CD4-positive, alpha-beta memory T cell (primary cell): ENCODE data around the gene APBA2. TPM values are rescaled to one million over a fixed set of nuclear protein-coding genes. Genes with fewer than 3 reads are reported as not detected.
A peak's percentile ranks its signal among the peaks of the same experiment; 100 is the strongest.

ENCODE experiments used
- CTCF ChIA-PET: fragments of 350-600 bp; sonication (Branson Sonifier 250); formaldehyde crosslinking; loops from one replicate; lab custom pipeline; 2021; ENCODE audit warnings: inconsistent platforms; ENCODE audit not compliant: partially characterized antibody; lab: Charles Lee
- POLR2A ChIA-PET: fragments of 350-600 bp; sonication (Branson Sonifier 250); formaldehyde crosslinking; loops from one replicate; lab custom pipeline; 2021; ENCODE audit not compliant: partially characterized antibody; lab: Charles Lee
- DNase-seq, 5 donors: peaks; one replicate each; pipeline versions ENCODE4 v3.0.0 to v3.0.0-alpha.2; 2020 to 2022; ENCODE audit warnings: mixed read lengths in 1 of 5
- H3K27ac ChIP-seq: one replicate; pipeline ENCODE4 v1.7.0; 2013; ENCODE audit warnings: low read depth, low read length
- H3K27me3 ChIP-seq: 2 replicates; pipeline ENCODE4 v1.7.0; 2013; ENCODE audit warnings: mild to moderate bottlenecking, low read length, moderate library complexity; ENCODE audit not compliant: insufficient read depth
- H3K36me3 ChIP-seq: 2 replicates; pipeline ENCODE4 v1.7.0; 2013; ENCODE audit warnings: mild to moderate bottlenecking, low read length, moderate library complexity; ENCODE audit not compliant: insufficient read depth
- H3K4me1 ChIP-seq: 2 replicates; pipeline ENCODE4 v1.7.0; 2013; ENCODE audit warnings: mild to moderate bottlenecking, low read length, moderate library complexity; ENCODE audit not compliant: insufficient read depth
- H3K4me3 ChIP-seq, 2 donors: one replicate each; pipeline ENCODE4 v1.7.0; 2013; ENCODE audit warnings: low read length in 2 of 2, mild to moderate bottlenecking in 1 of 2
- H3K9me3 ChIP-seq, 2 donors: one replicate each; pipeline ENCODE4 v1.7.0; 2013; ENCODE audit warnings: low read length in 2 of 2, control low read depth in 1 of 2; ENCODE audit not compliant: control insufficient read depth in 1 of 2
- H3K27ac Mint-ChIP-seq, 7 donors: one replicate each; pipeline ENCODE4 v1.8.0; 2020 to 2021; ENCODE audit warnings: mixed read lengths in 7 of 7, mild to moderate bottlenecking in 6 of 7, inconsistent platforms in 3 of 7, moderate library complexity in 3 of 7
- H3K27me3 Mint-ChIP-seq, 2 donors: one replicate each; pipeline ENCODE4 v1.8.0; 2020 to 2021; ENCODE audit warnings: mixed read lengths in 2 of 2
- H3K36me3 Mint-ChIP-seq, 2 donors: one replicate each; pipeline ENCODE4 v1.8.0; 2020 to 2021; ENCODE audit warnings: mixed read lengths in 2 of 2, inconsistent platforms in 1 of 2, mild to moderate bottlenecking in 1 of 2
- H3K4me1 Mint-ChIP-seq, 4 donors: one replicate each; pipeline ENCODE4 v1.8.0; 2020 to 2021; ENCODE audit warnings: mixed read lengths in 4 of 4, mild to moderate bottlenecking in 1 of 4
- H3K4me3 Mint-ChIP-seq, 8 donors: one replicate each; pipeline ENCODE4 v1.8.0; 2020 to 2021; ENCODE audit warnings: mixed read lengths in 8 of 8, mild to moderate bottlenecking in 7 of 8, moderate library complexity in 6 of 8, inconsistent platforms in 3 of 8
- H3K9me3 Mint-ChIP-seq, 8 donors: one replicate each; pipeline ENCODE4 v1.8.0; 2020 to 2021; ENCODE audit warnings: mixed read lengths in 8 of 8, mild to moderate bottlenecking in 5 of 8, inconsistent platforms in 3 of 8, moderate library complexity in 1 of 8
- intact Hi-C: fragments of 100-400 bp; cut with micrococcal nuclease; formaldehyde crosslinking; loops from one replicate; pipeline ENCODE4 v1.15.1; 2023
- polyA plus RNA-seq, 2 donors: library from polyadenylated mRNA; unstranded; fragments of 300-500 nt; fragmentation: Illumina TruSeq; gene quantifications; one replicate each; pipeline ENCODE4 v1.2.3, GENCODE V29; 2021
- total RNA-seq, 2 experiments: library from RNA; stranded (reverse); gene quantifications; one replicate each; pipeline ENCODE4 v1.2.3, GENCODE V29; 2021

Gene APBA2
- total and polyA plus RNA-seq, 4 experiments from 2014 or later = 11.1 to 57.3 (median 40.4) TPM

DNA sequence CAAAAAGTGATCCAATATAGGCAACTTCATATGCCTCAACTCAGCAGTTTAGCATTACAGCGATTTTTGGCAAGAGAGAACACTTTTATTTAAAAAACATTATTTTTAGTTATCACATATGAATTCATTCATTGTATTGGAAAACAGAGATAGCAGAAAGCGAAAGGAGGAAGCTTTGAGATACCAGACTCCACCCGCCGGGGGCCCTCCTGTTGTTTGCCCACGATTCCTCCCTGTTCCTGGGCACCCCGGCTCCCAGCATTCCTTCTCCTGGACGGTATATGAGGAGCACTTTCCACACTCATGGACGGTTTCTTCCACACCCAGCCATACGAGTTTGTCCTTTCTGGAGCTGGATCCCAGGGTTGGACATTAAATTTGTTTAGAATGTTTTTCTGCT, 18.2 kb downstream of the APBA2 start:
- peaks cover 0 to 4% of the 10 kb centered on the region in 2 donors for H3K36me3 Mint-ChIP-seq
- Histone ChIP-seq H3K4me3 (no peak overlapping the region), H3K36me3 (no peaks in the 10 kb centered on the region), H3K27me3 (no peaks in the 10 kb centered on the region), H3K9me3 (no peaks in the 10 kb centered on the region), H3K4me1 (peaks cover 3% of the 10 kb centered on the region), H3K27ac (no peak overlapping the region)
- peak overlapping the region in 1 of 7 donors; percentile 55 for H3K27ac Mint-ChIP-seq
- intact Hi-C loops = no loop called here
- no peaks in the 10 kb centered on the region for H3K27me3 Mint-ChIP-seq
- H3K4me1 Mint-ChIP-seq = peaks cover 15 to 52% (median 18%) of the 10 kb centered on the region in 4 donors
- CTCF ChIA-PET = no interaction called here
- no peaks in the 10 kb centered on the region for H3K9me3 Mint-ChIP-seq
- no peak for DNase-seq
- H3K4me3 Mint-ChIP-seq = peak overlapping the region in 1 of 8 donors; percentile 63
- POLR2A ChIA-PET = no interaction called here

DNA sequence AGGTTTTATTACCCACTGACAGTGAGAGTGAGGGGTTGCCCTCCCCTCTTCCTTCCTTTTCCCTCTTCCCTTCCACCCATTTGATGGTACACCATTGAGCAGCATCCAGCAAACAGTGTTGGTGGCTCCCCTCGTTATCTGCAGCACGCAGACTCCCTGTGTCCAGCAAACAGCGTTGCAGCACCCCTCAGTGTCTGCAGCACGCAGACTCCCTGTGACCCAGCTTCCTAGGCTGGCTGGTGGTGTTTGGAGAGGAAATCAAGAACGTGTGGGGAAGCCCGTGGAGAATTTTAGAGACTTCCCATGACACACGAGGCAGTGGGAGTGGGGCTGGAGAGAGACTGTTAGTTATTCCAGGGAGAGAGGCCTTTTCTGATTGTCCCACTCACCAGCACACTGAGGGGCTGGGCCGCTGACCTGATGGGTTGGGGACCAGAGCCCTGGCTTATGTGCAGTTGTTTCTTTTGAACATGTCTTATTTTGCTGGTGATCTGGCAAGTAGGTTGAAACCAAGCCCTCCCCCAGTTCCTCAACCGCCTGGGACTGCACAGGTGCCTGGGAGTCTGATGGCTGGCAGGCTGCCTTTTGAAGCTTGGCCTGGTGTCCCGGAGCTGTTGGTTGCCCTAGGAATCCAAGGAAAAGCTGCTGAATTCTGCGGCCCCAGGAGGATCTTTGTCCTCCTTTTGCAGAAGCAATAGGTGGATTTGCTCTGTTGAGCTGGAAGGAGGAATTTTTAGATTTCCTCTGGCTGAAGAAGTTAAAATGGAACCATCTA, 19.0 kb downstream of the APBA2 start:
- H3K4me1 Mint-ChIP-seq = peaks cover 16 to 53% (median 21%) of the 10 kb centered on the region in 4 donors
- H3K27ac ChIP-seq = no peak overlapping the region
- no peak overlapping the region for H3K4me3 ChIP-seq
- DNase-seq = no peak
- H3K9me3 ChIP-seq = no peaks in the 10 kb centered on the region
- H3K4me3 Mint-ChIP-seq = no peak overlapping the region
- peak overlapping the region in 1 of 7 donors; percentile 46 for H3K27ac Mint-ChIP-seq
- no peaks in the 10 kb centered on the region for H3K27me3 Mint-ChIP-seq
- no peaks in the 10 kb centered on the region for H3K36me3 ChIP-seq
- intact Hi-C loops = no loop called here
- no peaks in the 10 kb centered on the region for H3K27me3 ChIP-seq
- CTCF ChIA-PET = no interaction called here
- peaks cover 3% of the 10 kb centered on the region for H3K4me1 ChIP-seq
- H3K36me3 Mint-ChIP-seq = peaks cover 0 to 4% of the 10 kb centered on the region in 2 donors
- H3K9me3 Mint-ChIP-seq = peaks cover 0 to 2% (median 0%) of the 10 kb centered on the region in 8 donors
- POLR2A ChIA-PET = no interaction called here

DNA sequence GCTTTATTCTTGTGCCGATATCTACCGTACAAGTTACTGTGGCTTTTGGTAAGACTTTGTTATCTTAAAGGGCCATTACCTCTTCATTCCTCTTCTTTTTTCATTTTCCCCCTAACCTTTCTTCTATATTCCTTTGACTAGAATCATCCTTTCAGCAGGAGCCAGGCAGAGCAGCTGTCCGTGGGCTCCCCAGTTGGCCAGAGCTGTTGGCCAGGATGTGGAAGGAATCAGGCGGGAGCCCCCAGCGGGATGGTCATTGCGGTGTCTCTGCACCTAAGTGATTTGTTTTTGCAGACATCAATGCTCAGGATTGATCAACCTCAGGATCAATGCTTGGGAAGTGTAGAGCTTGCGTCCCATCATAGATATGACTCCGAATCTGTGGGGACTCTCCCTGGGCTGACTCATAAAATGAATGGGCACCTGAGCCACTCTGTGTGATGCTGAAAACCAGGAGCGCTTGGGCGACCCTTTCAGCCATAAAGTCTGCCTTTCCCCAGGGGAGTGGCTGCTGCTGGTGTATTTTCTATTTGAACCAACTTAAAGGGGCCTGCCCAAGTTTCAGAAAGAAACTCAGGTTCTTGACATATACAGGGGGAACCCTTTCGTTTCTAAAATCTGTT, 21.7 kb downstream of the APBA2 start:
- ChIA-PET CTCF (no interaction called here), POLR2A (no interaction called here)
- Histone ChIP-seq H3K36me3 (no peaks in the 10 kb centered on the region), H3K4me1 (peaks cover 5% of the 10 kb centered on the region), H3K9me3 (no peaks in the 10 kb centered on the region), H3K27me3 (no peaks in the 10 kb centered on the region), H3K27ac (no peak overlapping the region), H3K4me3 (no peak overlapping the region)
- DNase-seq = no peak
- intact Hi-C loops = no loop called here
- no peak overlapping the region for H3K27ac Mint-ChIP-seq
- peaks cover 0 to 2% (median 0%) of the 10 kb centered on the region in 8 donors for H3K9me3 Mint-ChIP-seq
- peaks cover 20 to 56% (median 25%) of the 10 kb centered on the region in 4 donors for H3K4me1 Mint-ChIP-seq
- peak overlapping the region in 1 of 8 donors; percentile 43 for H3K4me3 Mint-ChIP-seq
- no peaks in the 10 kb centered on the region for H3K27me3 Mint-ChIP-seq
- peaks cover 0 to 1% of the 10 kb centered on the region in 2 donors for H3K36me3 Mint-ChIP-seq

- peaks cover 7% of the 10 kb centered on the region for H3K4me1 ChIP-seq
Measured at GRCh38 chr15:28909958-28910500, 24.3 kb downstream of the APBA2 start.

GRCh38 chr15:28911310-28911931, 25.6 kb downstream of the APBA2 start:
- Histone ChIP-seq H3K4me3 (no peak overlapping the region), H3K27me3 (no peaks in the 10 kb centered on the region), H3K36me3 (no peaks in the 10 kb centered on the region), H3K9me3 (no peaks in the 10 kb centered on the region), H3K27ac (no peak overlapping the region), H3K4me1 (peaks cover 7% of the 10 kb centered on the region)
- CTCF ChIA-PET = interaction anchor here (1.1 to 1.2 kb wide), 2 partner anchors 9 to 10 kb away, joined by 3 to 4 read pairs; no protein-coding TSS in a partner anchor
- Mint-ChIP-seq H3K27me3 (no peaks in the 10 kb centered on the region), H3K9me3 (peaks cover 0 to 2% (median 0%) of the 10 kb centered on the region in 8 donors), H3K36me3 (no peaks in the 10 kb centered on the region), H3K4me3 (no peak overlapping the region), H3K4me1 (peaks cover 13 to 41% (median 17%) of the 10 kb centered on the region in 4 donors), H3K27ac (peak overlapping the region in 2 of 7 donors; percentile 3 to 26)
- POLR2A ChIA-PET = no interaction called here
- DNase-seq = no peak
- intact Hi-C loops = no loop called here

More at GRCh38 chr15:28909958-28910500, 24.3 kb downstream of the APBA2 start:
- no peak for DNase-seq
- intact Hi-C loops = no loop called here
- peaks cover 13 to 38% (median 17%) of the 10 kb centered on the region in 4 donors for H3K4me1 Mint-ChIP-seq
- no peak overlapping the region for H3K27ac Mint-ChIP-seq
- H3K4me3 ChIP-seq = no peak overlapping the region
- CTCF ChIA-PET = no interaction called here
- POLR2A ChIA-PET = no interaction called here
- H3K27ac ChIP-seq = no peak overlapping the region
- no peaks in the 10 kb centered on the region for H3K27me3 ChIP-seq
- H3K4me3 Mint-ChIP-seq = no peak overlapping the region
- H3K9me3 ChIP-seq = no peaks in the 10 kb centered on the region
- no peaks in the 10 kb centered on the region for H3K36me3 ChIP-seq
- H3K27me3 Mint-ChIP-seq = no peaks in the 10 kb centered on the region
- no peaks in the 10 kb centered on the region for H3K36me3 Mint-ChIP-seq
- peaks cover 0 to 2% (median 0%) of the 10 kb centered on the region in 8 donors for H3K9me3 Mint-ChIP-seq

DNA sequence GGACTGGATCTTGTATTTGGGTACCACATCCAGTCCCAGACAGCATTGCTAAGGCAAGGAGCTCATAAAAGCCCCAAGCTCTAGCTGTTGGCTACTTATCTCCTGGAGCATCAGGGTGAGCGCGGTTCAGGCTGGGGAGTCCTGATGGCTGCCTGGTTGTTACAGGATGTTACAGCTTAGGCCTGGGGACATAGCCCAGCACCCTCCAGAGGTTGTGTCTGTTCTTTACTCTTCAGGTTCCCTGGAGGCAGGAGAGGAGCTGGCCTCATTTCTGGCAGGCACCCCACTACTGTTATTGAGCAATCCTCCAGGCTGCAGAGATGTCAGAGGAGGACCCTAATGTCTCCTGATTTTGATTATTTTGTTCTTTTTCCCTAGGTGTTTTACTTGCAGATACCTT, 26.6 kb downstream of the APBA2 start:
- no peak for DNase-seq
- no peaks in the 10 kb centered on the region for H3K36me3 ChIP-seq
- H3K36me3 Mint-ChIP-seq = no peaks in the 10 kb centered on the region
- H3K27ac ChIP-seq = no peak overlapping the region
- no peak overlapping the region for H3K4me3 ChIP-seq
- intact Hi-C loops = no loop called here
- CTCF ChIA-PET = interaction anchor here (0.9 to 1.5 kb wide), 3 partner anchors 10 to 44 kb away, joined by 4 to 5 read pairs (median 4); no protein-coding TSS in a partner anchor
- no peaks in the 10 kb centered on the region for H3K27me3 ChIP-seq
- H3K4me1 ChIP-seq = peaks cover 7% of the 10 kb centered on the region
- H3K4me1 Mint-ChIP-seq = peaks cover 11 to 42% (median 14%) of the 10 kb centered on the region in 4 donors
- peak overlapping the region in 1 of 7 donors; percentile 48 for H3K27ac Mint-ChIP-seq
- H3K9me3 ChIP-seq = no peaks in the 10 kb centered on the region
- no peak overlapping the region for H3K4me3 Mint-ChIP-seq
- H3K27me3 Mint-ChIP-seq = no peaks in the 10 kb centered on the region
- H3K9me3 Mint-ChIP-seq = peaks cover 0 to 2% (median 0%) of the 10 kb centered on the region in 8 donors
- POLR2A ChIA-PET = interaction anchor here (0.8 kb wide), 1 partner anchor 9 kb away, joined by 4 read pairs; no protein-coding TSS in a partner anchor
